Bronchial epithelial cell (primary cell): ENCODE results near the gene MIX23. TPM values are rescaled to one million over a fixed set of nuclear protein-coding genes. Genes with fewer than 3 reads are reported as not detected.

Source experiments
- DNase-seq: peaks from one replicate; pipeline ENCODE4 v3.0.0-alpha.2; 2010; ENCODE audit warnings: low read depth
- FAIRE-seq: peaks from 2 replicates; lab custom pipeline; 2011; peaks lifted over from hg19 to GRCh38; lab: Jason Lieb, UNC
- H3K27me3 ChIP-seq: 2 replicates; pipeline ENCODE4 v1.5.1; 2011; ENCODE audit warnings: low read length; ENCODE audit not compliant: control insufficient read depth, insufficient read depth
- H3K36me3 ChIP-seq: 2 replicates; pipeline ENCODE4 v1.5.1; 2011; ENCODE audit warnings: low read length; ENCODE audit not compliant: control insufficient read depth, insufficient read depth
- H3K4me3 ChIP-seq: 2 replicates; pipeline ENCODE4 v1.5.1; 2011; ENCODE audit warnings: mild to moderate bottlenecking, low read depth, low read length, control low read depth
- CTCF ChIP-seq: IDR thresholded peaks from 2 replicates; pipeline ENCODE4 v1.5.1; 2011; ENCODE audit warnings: mild to moderate bottlenecking, moderate library complexity, low read length, control low read depth, inconsistent platforms; ENCODE audit not compliant: insufficient read depth, severe bottlenecking
- total RNA-seq: library from RNA; depleted of rRNA; stranded (reverse); fragments of >200 nt; gene quantifications from 2 replicates; pipeline ENCODE4 v1.2.1, GENCODE V29; 2014

Gene MIX23
- total RNA-seq, 1 donor from 2014 or later: 24.0 TPM

GRCh38 chr3:122398920-122399319, 15.9 kb upstream of the MIX23 start:
- no peak for TF ChIP-seq CTCF
- Histone ChIP-seq H3K27me3 (no peaks in the 10 kb centered on the region), H3K4me3 (no peak overlapping the region), H3K36me3 (peaks cover 2% of the 10 kb centered on the region)
- FAIRE-seq (peak; percentile 32), DNase-seq (no peak)

- FAIRE-seq (no peak), DNase-seq (no peak)
- H3K4me3 ChIP-seq: no peak overlapping the region
- H3K27me3 ChIP-seq: no peaks in the 10 kb centered on the region
- no peaks in the 10 kb centered on the region for H3K36me3 ChIP-seq
- TF ChIP-seq CTCF: no peak
Observed at GRCh38 chr3:122397201-122397600, 14.2 kb upstream of the MIX23 start.

- FAIRE-seq (no peak), DNase-seq (no peak)
- no peaks in the 10 kb centered on the region for H3K36me3 ChIP-seq
- no peak overlapping the region for H3K4me3 ChIP-seq
- H3K27me3 ChIP-seq: no peaks in the 10 kb centered on the region
- no peak for TF ChIP-seq CTCF
Observed at GRCh38 chr3:122396511-122396910, 13.5 kb upstream of the MIX23 start.

GRCh38 chr3:122395582-122395981, 12.6 kb upstream of the MIX23 start:
- peak; percentile 8 for DNase-seq
- H3K4me3 ChIP-seq: no peak overlapping the region
- TF ChIP-seq CTCF: no peak
- no peaks in the 10 kb centered on the region for H3K36me3 ChIP-seq
- FAIRE-seq: no peak
- no peaks in the 10 kb centered on the region for H3K27me3 ChIP-seq

- H3K4me3 ChIP-seq: no peak overlapping the region
- no peaks in the 10 kb centered on the region for H3K36me3 ChIP-seq
- DNase-seq: peak; percentile 52
- no peak for TF ChIP-seq CTCF
- no peaks in the 10 kb centered on the region for H3K27me3 ChIP-seq
- no peak for FAIRE-seq
Observed at GRCh38 chr3:122394173-122394572, 11.1 kb upstream of the MIX23 start.
